ENCODE results near the gene LHX6. TPM values are rescaled to one million over a fixed set of nuclear protein-coding genes. Genes with fewer than 3 reads are reported as not detected.

The LHX6 gene
- total and polyA plus RNA-seq, 2 of the 8 experiments (the other 6 are each of a cell fraction or from before 2014, with no cell fraction given) = 0.92 to 1.2 TPM

DNA sequence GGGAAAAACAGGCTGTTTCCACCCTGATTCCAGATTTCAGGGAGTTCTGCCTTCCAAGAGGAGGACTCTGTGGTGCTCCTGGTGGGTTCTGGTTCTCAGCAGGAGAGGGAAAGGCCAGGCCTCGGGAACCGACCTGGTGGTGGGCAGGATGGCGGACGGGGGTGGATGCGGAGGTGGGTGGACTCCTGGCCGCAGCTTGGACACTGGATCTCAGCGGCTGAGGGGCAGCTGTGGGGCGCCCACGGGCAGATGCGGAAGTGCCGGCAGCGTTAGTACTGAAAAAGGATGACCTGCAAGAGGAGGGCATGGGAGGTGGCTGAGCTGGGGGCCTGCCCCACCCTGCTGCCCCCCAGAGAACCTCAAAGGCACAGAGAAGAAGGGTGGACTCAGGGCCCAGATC, 24.3 kb downstream of the LHX6 start (continued):
- TF ChIP-seq SIN3A (conservative IDR thresholded peaks at IDR 0.05 in 1 of 2, IDR thresholded peaks at IDR 0.05 in 1 of 2; ENCODE audit: low read depth in 1 of 2, low read length in 2 of 2) (no peak), EP300 (IDR thresholded peaks at IDR 0.05; ENCODE audit: borderline replicate concordance in 1 of 2, low read depth in 2 of 2, low read length in 2 of 2) (no peak), RBBP5 (IDR thresholded peaks at IDR 0.05; ENCODE audit: borderline replicate concordance, low read depth, low read length) (no peak), RNF2 (IDR thresholded peaks at IDR 0.05; ENCODE audit: borderline replicate concordance, low read depth, low read length, missing control alignments, poor library complexity, severe bottlenecking) (no peak), CEBPB (IDR thresholded peaks at IDR 0.05; ENCODE audit: low read depth, low read length) (no peak)
- TF ChIP-seq, protein P1, sequence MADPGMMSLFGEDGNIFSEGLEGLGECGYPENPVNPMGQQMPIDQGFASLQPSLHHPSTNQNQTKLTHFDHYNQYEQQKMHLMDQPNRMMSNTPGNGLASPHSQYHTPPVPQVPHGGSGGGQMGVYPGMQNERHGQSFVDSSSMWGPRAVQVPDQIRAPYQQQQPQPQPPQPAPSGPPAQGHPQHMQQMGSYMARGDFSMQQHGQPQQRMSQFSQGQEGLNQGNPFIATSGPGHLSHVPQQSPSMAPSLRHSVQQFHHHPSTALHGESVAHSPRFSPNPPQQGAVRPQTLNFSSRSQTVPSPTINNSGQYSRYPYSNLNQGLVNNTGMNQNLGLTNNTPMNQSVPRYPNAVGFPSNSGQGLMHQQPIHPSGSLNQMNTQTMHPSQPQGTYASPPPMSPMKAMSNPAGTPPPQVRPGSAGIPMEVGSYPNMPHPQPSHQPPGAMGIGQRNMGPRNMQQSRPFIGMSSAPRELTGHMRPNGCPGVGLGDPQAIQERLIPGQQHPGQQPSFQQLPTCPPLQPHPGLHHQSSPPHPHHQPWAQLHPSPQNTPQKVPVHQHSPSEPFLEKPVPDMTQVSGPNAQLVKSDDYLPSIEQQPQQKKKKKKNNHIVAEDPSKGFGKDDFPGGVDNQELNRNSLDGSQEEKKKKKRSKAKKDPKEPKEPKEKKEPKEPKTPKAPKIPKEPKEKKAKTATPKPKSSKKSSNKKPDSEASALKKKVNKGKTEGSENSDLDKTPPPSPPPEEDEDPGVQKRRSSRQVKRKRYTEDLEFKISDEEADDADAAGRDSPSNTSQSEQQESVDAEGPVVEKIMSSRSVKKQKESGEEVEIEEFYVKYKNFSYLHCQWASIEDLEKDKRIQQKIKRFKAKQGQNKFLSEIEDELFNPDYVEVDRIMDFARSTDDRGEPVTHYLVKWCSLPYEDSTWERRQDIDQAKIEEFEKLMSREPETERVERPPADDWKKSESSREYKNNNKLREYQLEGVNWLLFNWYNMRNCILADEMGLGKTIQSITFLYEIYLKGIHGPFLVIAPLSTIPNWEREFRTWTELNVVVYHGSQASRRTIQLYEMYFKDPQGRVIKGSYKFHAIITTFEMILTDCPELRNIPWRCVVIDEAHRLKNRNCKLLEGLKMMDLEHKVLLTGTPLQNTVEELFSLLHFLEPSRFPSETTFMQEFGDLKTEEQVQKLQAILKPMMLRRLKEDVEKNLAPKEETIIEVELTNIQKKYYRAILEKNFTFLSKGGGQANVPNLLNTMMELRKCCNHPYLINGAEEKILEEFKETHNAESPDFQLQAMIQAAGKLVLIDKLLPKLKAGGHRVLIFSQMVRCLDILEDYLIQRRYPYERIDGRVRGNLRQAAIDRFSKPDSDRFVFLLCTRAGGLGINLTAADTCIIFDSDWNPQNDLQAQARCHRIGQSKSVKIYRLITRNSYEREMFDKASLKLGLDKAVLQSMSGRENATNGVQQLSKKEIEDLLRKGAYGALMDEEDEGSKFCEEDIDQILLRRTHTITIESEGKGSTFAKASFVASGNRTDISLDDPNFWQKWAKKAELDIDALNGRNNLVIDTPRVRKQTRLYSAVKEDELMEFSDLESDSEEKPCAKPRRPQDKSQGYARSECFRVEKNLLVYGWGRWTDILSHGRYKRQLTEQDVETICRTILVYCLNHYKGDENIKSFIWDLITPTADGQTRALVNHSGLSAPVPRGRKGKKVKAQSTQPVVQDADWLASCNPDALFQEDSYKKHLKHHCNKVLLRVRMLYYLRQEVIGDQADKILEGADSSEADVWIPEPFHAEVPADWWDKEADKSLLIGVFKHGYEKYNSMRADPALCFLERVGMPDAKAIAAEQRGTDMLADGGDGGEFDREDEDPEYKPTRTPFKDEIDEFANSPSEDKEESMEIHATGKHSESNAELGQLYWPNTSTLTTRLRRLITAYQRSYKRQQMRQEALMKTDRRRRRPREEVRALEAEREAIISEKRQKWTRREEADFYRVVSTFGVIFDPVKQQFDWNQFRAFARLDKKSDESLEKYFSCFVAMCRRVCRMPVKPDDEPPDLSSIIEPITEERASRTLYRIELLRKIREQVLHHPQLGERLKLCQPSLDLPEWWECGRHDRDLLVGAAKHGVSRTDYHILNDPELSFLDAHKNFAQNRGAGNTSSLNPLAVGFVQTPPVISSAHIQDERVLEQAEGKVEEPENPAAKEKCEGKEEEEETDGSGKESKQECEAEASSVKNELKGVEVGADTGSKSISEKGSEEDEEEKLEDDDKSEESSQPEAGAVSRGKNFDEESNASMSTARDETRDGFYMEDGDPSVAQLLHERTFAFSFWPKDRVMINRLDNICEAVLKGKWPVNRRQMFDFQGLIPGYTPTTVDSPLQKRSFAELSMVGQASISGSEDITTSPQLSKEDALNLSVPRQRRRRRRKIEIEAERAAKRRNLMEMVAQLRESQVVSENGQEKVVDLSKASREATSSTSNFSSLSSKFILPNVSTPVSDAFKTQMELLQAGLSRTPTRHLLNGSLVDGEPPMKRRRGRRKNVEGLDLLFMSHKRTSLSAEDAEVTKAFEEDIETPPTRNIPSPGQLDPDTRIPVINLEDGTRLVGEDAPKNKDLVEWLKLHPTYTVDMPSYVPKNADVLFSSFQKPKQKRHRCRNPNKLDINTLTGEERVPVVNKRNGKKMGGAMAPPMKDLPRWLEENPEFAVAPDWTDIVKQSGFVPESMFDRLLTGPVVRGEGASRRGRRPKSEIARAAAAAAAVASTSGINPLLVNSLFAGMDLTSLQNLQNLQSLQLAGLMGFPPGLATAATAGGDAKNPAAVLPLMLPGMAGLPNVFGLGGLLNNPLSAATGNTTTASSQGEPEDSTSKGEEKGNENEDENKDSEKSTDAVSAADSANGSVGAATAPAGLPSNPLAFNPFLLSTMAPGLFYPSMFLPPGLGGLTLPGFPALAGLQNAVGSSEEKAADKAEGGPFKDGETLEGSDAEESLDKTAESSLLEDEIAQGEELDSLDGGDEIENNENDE (IDR thresholded peaks at IDR 0.05; ENCODE audit: insufficient replicate concordance, low read length) = no peak
- TF ChIP-seq, protein P2, sequence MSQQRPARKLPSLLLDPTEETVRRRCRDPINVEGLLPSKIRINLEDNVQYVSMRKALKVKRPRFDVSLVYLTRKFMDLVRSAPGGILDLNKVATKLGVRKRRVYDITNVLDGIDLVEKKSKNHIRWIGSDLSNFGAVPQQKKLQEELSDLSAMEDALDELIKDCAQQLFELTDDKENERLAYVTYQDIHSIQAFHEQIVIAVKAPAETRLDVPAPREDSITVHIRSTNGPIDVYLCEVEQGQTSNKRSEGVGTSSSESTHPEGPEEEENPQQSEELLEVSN (IDR thresholded peaks at IDR 0.05) = no peak
